Nephron (organoid): ENCODE results near the gene TNFRSF11A.

Experiments used
- H3K27ac Mint-ChIP-seq, 3 experiments: 2 replicates each; pipeline ENCODE4 v1.8.0; 2020; ENCODE audit warnings: mixed read lengths in 3 of 3, mild to moderate bottlenecking in 2 of 3, moderate library complexity in 1 of 3
- H3K27me3 Mint-ChIP-seq: 2 replicates; pipeline ENCODE4 v1.8.0; 2021; ENCODE audit warnings: low read depth, mild to moderate bottlenecking, moderate library complexity, mixed read lengths
- H3K36me3 Mint-ChIP-seq: 2 replicates; pipeline ENCODE4 v1.8.0; 2020; ENCODE audit warnings: low read depth, mixed read lengths
- H3K4me1 Mint-ChIP-seq: 2 replicates; pipeline ENCODE4 v1.8.0; 2020; ENCODE audit warnings: mixed read lengths
- H3K4me3 Mint-ChIP-seq, 3 experiments: 2 replicates each; pipeline ENCODE4 v1.8.0; 2020; ENCODE audit warnings: mild to moderate bottlenecking in 3 of 3, mixed read lengths in 3 of 3, moderate library complexity in 2 of 3
- H3K9me3 Mint-ChIP-seq: 2 replicates; pipeline ENCODE4 v1.8.0; 2020; ENCODE audit warnings: mixed read lengths
- CTCF ChIP-seq, 3 experiments: fragments of 200-600 bp; sonication (generic); IDR thresholded peaks; one replicate each; pipeline ENCODE4 v1.5.0; 2021; ENCODE audit warnings: antibody characterized with exemption in 3 of 3; ENCODE audit not compliant: unreplicated experiment in 3 of 3

TNFRSF11A gene

GRCh38 chr18:62338446-62339105, 13.5 kb downstream of the TNFRSF11A start:
- Mint-ChIP-seq H3K27me3 (peaks cover 31% of the 10 kb centered on the region), H3K4me1 (peaks cover 3% of the 10 kb centered on the region), H3K36me3 (no peaks in the 10 kb centered on the region), H3K4me3 (no peak overlapping the region), H3K27ac (no peak overlapping the region), H3K9me3 (no peaks in the 10 kb centered on the region)
- TF ChIP-seq CTCF (IDR thresholded peaks at IDR 0.05; ENCODE audit: unreplicated experiment in 3 of 3) = no peak

- Mint-ChIP-seq H3K9me3 (no peaks in the 10 kb centered on the region), H3K4me3 (no peak overlapping the region), H3K4me1 (peaks cover 3% of the 10 kb centered on the region), H3K36me3 (no peaks in the 10 kb centered on the region), H3K27ac (no peak overlapping the region), H3K27me3 (peaks cover 26% of the 10 kb centered on the region)
- no peak for TF ChIP-seq CTCF (IDR thresholded peaks at IDR 0.05; ENCODE audit: unreplicated experiment in 3 of 3)
These were observed 14.2 kb downstream of the TNFRSF11A start for GRCh38 chr18:62339106-62339988.

- H3K9me3 Mint-ChIP-seq = no peaks in the 10 kb centered on the region
- peaks cover 3% of the 10 kb centered on the region for H3K4me1 Mint-ChIP-seq
- no peak for TF ChIP-seq CTCF (IDR thresholded peaks at IDR 0.05; ENCODE audit: unreplicated experiment in 3 of 3)
- H3K4me3 Mint-ChIP-seq = no peak overlapping the region
- peaks cover 33% of the 10 kb centered on the region for H3K27me3 Mint-ChIP-seq
- no peak overlapping the region for H3K27ac Mint-ChIP-seq
- no peaks in the 10 kb centered on the region for H3K36me3 Mint-ChIP-seq
These were observed 15.9 kb downstream of the TNFRSF11A start for GRCh38 chr18:62340996-62341395.

GRCh38 chr18:62341473-62341872, 16.4 kb downstream of the TNFRSF11A start:
- H3K27ac Mint-ChIP-seq = no peak overlapping the region
- H3K4me3 Mint-ChIP-seq = no peak overlapping the region
- peaks cover 31% of the 10 kb centered on the region for H3K27me3 Mint-ChIP-seq
- H3K9me3 Mint-ChIP-seq = no peaks in the 10 kb centered on the region
- no peak for TF ChIP-seq CTCF (IDR thresholded peaks at IDR 0.05; ENCODE audit: unreplicated experiment in 3 of 3)
- H3K4me1 Mint-ChIP-seq = peaks cover 3% of the 10 kb centered on the region
- H3K36me3 Mint-ChIP-seq = no peaks in the 10 kb centered on the region

GRCh38 chr18:62342884-62343283, 17.8 kb downstream of the TNFRSF11A start:
- no peaks in the 10 kb centered on the region for H3K9me3 Mint-ChIP-seq
- H3K27ac Mint-ChIP-seq = no peak overlapping the region
- H3K4me3 Mint-ChIP-seq = no peak overlapping the region
- no peaks in the 10 kb centered on the region for H3K36me3 Mint-ChIP-seq
- peaks cover 34% of the 10 kb centered on the region for H3K27me3 Mint-ChIP-seq
- TF ChIP-seq CTCF (IDR thresholded peaks at IDR 0.05; ENCODE audit: unreplicated experiment in 3 of 3) = no peak
- peaks cover 3% of the 10 kb centered on the region for H3K4me1 Mint-ChIP-seq
